A673 (cell line): ENCODE results near the gene HAPLN3. TPM values are rescaled to one million over a fixed set of nuclear protein-coding genes. Genes with fewer than 3 reads are reported as not detected.
A peak's percentile ranks its signal among the peaks of the same experiment; 100 is the strongest.

Source experiments
- BruUV-seq: library from RNA; stranded (reverse); fragments of 400-500 nt; replicated peaks from 2 replicates; lab custom pipeline; 2021; lab: Mats Ljungman, UMichigan
- CTCF ChIA-PET: fragments of 300-600 bp; sonication (Branson Sonifier 250); formaldehyde crosslinking; loops from one replicate; lab custom pipeline; 2022; ENCODE audit warnings: antibody characterized with exemption; lab: Charles Lee
- POLR2A ChIA-PET: fragments of 300-600 bp; sonication (Branson Sonifier 250); formaldehyde crosslinking; loops from one replicate; lab custom pipeline; 2022; ENCODE audit warnings: antibody characterized with exemption; ENCODE audit not compliant: low non-redundant PET; lab: Charles Lee
- DNase-seq: peaks from one replicate; pipeline ENCODE4 v3.0.0-alpha.2; 2015; ENCODE audit warnings: low spot score
- H3K27ac ChIP-seq: fragments of 200-600 bp; sonication (generic); 2 replicates; pipeline ENCODE4 v1.5.1; 2016; ENCODE audit warnings: mixed run types, low read depth, mild to moderate bottlenecking, mixed read lengths, antibody characterized with exemption, low read length; ENCODE audit not compliant: poor library complexity, severe bottlenecking
- H3K27me3 ChIP-seq: fragments of 200-600 bp; sonication (generic); replicated peaks from 2 replicates; pipeline ENCODE4 v1.6.1; 2017; ENCODE audit warnings: mixed run types, low read depth, mild to moderate bottlenecking, mixed read lengths, antibody characterized with exemption, low read length; ENCODE audit not compliant: insufficient read depth, poor library complexity
- H3K36me3 ChIP-seq: fragments of 200-600 bp; sonication (generic); 2 replicates; pipeline ENCODE4 v1.6.1; 2016; ENCODE audit warnings: mixed run types, mild to moderate bottlenecking, mixed read lengths, antibody characterized with exemption, low read length; ENCODE audit not compliant: insufficient read depth, poor library complexity, severe bottlenecking
- H3K4me1 ChIP-seq: fragments of 200-600 bp; sonication (generic); 2 replicates; pipeline ENCODE4 v1.6.1; 2017; ENCODE audit warnings: mixed run types, mild to moderate bottlenecking, mixed read lengths, antibody characterized with exemption, low read length; ENCODE audit not compliant: insufficient read depth, poor library complexity, severe bottlenecking
- H3K4me3 ChIP-seq: fragments of 200-600 bp; sonication (generic); 2 replicates; pipeline ENCODE4 v1.5.1; 2016; ENCODE audit warnings: low read depth, mixed run types, mild to moderate bottlenecking, mixed read lengths, low read length; ENCODE audit not compliant: poor library complexity, severe bottlenecking
- H3K9me3 ChIP-seq: fragments of 200-600 bp; sonication (generic); 2 replicates; pipeline ENCODE4 v1.6.1; 2016; ENCODE audit warnings: mixed run types, low read depth, mild to moderate bottlenecking, mixed read lengths, antibody characterized with exemption, low read length; ENCODE audit not compliant: poor library complexity, severe bottlenecking
- CTCF ChIP-seq: fragments of 300-800, 200-600 bp; sonication (generic); conservative IDR thresholded peaks from 2 replicates; pipeline ENCODE4 v1.5.1; 2017; ENCODE audit warnings: low read depth, mild to moderate bottlenecking, antibody characterized with exemption, low read length, moderate library complexity, mixed read lengths
- EZH2 ChIP-seq: fragments of 200-600 bp; sonication (generic); IDR thresholded peaks from 2 replicates; pipeline ENCODE4 v1.6.1; 2017; ENCODE audit warnings: borderline replicate concordance, low read depth, mild to moderate bottlenecking, mixed read lengths, antibody characterized with exemption, low read length; ENCODE audit not compliant: poor library complexity, severe bottlenecking
- intact Hi-C: fragments of 100-400 bp; cut with micrococcal nuclease; formaldehyde crosslinking; loops from one replicate; pipeline ENCODE4 v1.10.0; 2022; ENCODE audit not compliant: unreplicated experiment
- total RNA-seq: library from RNA; stranded (reverse); gene quantifications from 2 replicates; pipeline ENCODE4 v1.2.3, GENCODE V29; 2021

HAPLN3 gene
- total RNA-seq, 1 experiment from 2014 or later = 1.4 TPM

GRCh38 chr15:88874684-88875083 is 20.7 kb downstream of the HAPLN3 start:
- Histone ChIP-seq H3K4me3 (peak overlapping the region; percentile 4), H3K36me3 (no peaks in the 10 kb centered on the region), H3K27ac (no peak overlapping the region), H3K9me3 (no peaks in the 10 kb centered on the region), H3K4me1 (no peaks in the 10 kb centered on the region), H3K27me3 (peaks cover 32% of the 10 kb centered on the region)
- no peak for DNase-seq
- intact Hi-C loops = no loop called here
- no peak for TF ChIP-seq CTCF
- TF ChIP-seq EZH2 = no peak
- ChIA-PET CTCF (interaction anchor here (1.0 kb wide), 1 partner anchor 8 kb away, joined by 3 read pairs; no protein-coding TSS in a partner anchor), POLR2A (no interaction called here)
- no TSS peak for BruUV-seq

- intact Hi-C loops = no loop called here
- POLR2A ChIA-PET = no interaction called here
- Histone ChIP-seq H3K4me1 (no peaks in the 10 kb centered on the region), H3K9me3 (no peaks in the 10 kb centered on the region), H3K4me3 (peak overlapping the region; percentile 4), H3K36me3 (no peaks in the 10 kb centered on the region), H3K27me3 (peaks cover 32% of the 10 kb centered on the region), H3K27ac (no peak overlapping the region)
- no TSS peak for BruUV-seq
- CTCF ChIA-PET = interaction anchor here (1.0 kb wide), 1 partner anchor 9 kb away, joined by 3 read pairs; no protein-coding TSS in a partner anchor
- DNase-seq = no peak
- TF ChIP-seq CTCF (no peak), EZH2 (no peak)
These were observed 21.1 kb downstream of the HAPLN3 start for GRCh38 chr15:88874275-88874674.

- CTCF ChIA-PET = no interaction called here
- Histone ChIP-seq H3K4me3 (no peak overlapping the region), H3K27ac (no peak overlapping the region), H3K9me3 (no peaks in the 10 kb centered on the region), H3K27me3 (peaks cover 32% of the 10 kb centered on the region), H3K36me3 (no peaks in the 10 kb centered on the region), H3K4me1 (no peaks in the 10 kb centered on the region)
- intact Hi-C loops = no loop called here
- no peak for TF ChIP-seq EZH2
- TF ChIP-seq CTCF = no peak
- BruUV-seq = no TSS peak
- no peak for DNase-seq
- POLR2A ChIA-PET = no interaction called here
These were observed 21.6 kb downstream of the HAPLN3 start for GRCh38 chr15:88873786-88874185.
